ENCODE results near the gene IGSF3. TPM values are rescaled to one million over a fixed set of nuclear protein-coding genes. Genes with fewer than 3 reads are reported as not detected.

Gene IGSF3
- total RNA-seq, 1 experiment from 2014 or later, result 3.5 TPM

DNA sequence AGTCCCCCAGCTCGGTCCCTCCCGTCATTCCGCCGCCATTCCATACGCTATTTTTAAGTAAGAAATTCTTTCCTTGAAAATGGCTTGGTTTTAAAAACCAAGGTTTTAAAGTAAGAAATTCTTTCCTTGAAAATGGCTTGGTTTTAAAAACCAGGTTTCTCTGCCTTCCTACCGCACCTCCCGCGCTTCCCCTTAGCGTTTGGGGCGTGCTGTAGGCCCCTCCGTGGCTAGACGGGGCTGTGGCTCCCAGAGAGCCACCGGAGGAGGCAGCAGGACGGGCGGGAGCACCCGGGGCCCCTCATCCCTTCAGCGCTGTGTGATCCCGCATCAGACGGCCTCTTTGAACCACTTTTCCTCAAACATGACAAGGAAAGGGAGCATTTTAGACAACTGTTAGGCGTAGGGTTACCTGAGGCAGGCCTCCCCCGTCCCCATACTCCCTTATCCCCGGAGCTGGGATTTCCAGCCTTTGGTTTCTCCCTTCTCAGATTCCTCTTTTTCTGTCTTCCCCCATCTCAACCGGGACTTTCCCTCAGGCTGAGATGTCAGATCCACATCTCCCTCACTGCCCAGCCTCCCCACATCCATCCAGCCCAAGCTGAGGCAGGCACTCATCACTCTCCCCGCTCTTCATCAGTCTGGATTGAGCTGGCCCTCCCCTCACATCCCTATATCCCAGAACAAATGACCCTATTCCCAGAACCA lies 96.2 kb downstream of the IGSF3 start:
- H3K4me3 Mint-ChIP-seq (ENCODE audit: unreplicated experiment), result peak overlapping the region; percentile 69
- ChIA-PET CTCF (interaction anchor here (0.5 to 4.0 kb wide), 7 partner anchors 25 to 542 kb away, joined by 3 to 27 read pairs (median 4); no protein-coding TSS in a partner anchor), POLR2A (interaction anchor here (0.7 to 5.0 kb wide), 7 partner anchors 14 to 489 kb away, joined by 3 to 37 read pairs (median 4); partner anchors contain the start of gene TTF2)
- peaks cover 12% of the 10 kb centered on the region for H3K36me3 Mint-ChIP-seq (ENCODE audit: insufficient read depth, unreplicated experiment)
- BruUV-seq (replicated peaks), result no TSS peak
- intact Hi-C loops (cut with micrococcal nuclease), result loop anchor here (1.0 to 10.0 kb wide), 7 partner anchors 15 to 437 kb away; no protein-coding TSS in a partner anchor
- TF ChIP-seq, protein P1, sequence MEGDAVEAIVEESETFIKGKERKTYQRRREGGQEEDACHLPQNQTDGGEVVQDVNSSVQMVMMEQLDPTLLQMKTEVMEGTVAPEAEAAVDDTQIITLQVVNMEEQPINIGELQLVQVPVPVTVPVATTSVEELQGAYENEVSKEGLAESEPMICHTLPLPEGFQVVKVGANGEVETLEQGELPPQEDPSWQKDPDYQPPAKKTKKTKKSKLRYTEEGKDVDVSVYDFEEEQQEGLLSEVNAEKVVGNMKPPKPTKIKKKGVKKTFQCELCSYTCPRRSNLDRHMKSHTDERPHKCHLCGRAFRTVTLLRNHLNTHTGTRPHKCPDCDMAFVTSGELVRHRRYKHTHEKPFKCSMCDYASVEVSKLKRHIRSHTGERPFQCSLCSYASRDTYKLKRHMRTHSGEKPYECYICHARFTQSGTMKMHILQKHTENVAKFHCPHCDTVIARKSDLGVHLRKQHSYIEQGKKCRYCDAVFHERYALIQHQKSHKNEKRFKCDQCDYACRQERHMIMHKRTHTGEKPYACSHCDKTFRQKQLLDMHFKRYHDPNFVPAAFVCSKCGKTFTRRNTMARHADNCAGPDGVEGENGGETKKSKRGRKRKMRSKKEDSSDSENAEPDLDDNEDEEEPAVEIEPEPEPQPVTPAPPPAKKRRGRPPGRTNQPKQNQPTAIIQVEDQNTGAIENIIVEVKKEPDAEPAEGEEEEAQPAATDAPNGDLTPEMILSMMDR (IDR thresholded peaks at IDR 0.05; ENCODE audit: unreplicated experiment), result no peak
- H3K9me3 Mint-ChIP-seq (ENCODE audit: unreplicated experiment), result no peaks in the 10 kb centered on the region
- H3K4me1 Mint-ChIP-seq (ENCODE audit: insufficient read depth, unreplicated experiment), result peaks cover 24% of the 10 kb centered on the region
- H3K27ac Mint-ChIP-seq (ENCODE audit: low read depth, unreplicated experiment), result peak overlapping the region; percentile 91
- no peak for DNase-seq (ENCODE audit: unreplicated experiment)
- no peaks in the 10 kb centered on the region for H3K27me3 Mint-ChIP-seq (ENCODE audit: insufficient read depth, unreplicated experiment)

DNA sequence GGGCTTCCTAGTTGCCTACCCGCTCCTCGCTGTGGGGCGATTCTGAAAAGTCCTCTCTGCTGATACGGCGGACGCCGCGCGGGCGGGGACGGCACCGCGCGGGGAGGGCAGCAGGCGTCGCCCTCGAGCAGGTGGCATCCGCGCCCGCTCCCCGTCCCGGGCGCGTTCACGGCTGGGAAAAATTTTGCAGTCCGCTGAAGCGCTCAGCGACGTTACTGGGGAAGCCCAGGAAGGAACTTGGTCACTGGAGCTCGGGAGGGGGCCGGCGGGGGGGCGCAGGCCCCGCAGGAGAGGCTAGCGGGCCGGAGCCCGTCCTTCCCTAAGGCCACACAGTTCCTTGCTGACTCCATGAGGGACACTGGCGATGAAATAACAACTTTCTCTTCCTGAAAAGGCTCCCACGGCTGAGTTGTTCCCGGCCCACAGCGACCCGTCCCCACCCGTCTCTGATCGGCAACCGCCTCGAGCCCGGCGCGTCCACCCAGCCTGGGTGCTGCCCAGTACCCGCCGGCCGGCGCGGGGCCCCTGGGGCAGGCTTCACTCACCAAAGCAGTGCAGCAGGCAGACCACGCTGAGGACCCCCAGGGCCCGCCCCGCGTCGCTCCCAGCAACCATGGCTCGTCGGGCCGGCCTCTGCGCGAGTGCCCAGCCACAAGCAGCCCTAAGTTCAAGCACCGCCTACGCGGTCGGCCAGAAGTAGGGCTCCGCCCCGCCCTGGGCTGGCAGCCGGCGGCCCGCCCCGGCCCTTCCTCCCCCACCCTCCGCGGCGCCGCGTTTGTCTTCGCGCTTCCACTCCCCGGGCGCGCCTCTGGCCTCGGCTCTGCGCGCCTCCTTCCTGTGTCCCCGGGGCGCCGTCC lies 96.9 kb downstream of the IGSF3 start, which contains the start of gene CD58:
Gene CD58 (minus strand): TSS at position 669 of the 857 bp plus-strand sequence. CDS start 54 bp downstream, at position 615.
- Mint-ChIP-seq H3K4me1 (ENCODE audit: insufficient read depth, unreplicated experiment) (peaks cover 30% of the 10 kb centered on the region), H3K36me3 (ENCODE audit: insufficient read depth, unreplicated experiment) (peaks cover 14% of the 10 kb centered on the region), H3K27ac (ENCODE audit: low read depth, unreplicated experiment) (peak within 1 kb of the TSS; percentile 91), H3K9me3 (ENCODE audit: unreplicated experiment) (no peaks in the 10 kb centered on the region), H3K27me3 (ENCODE audit: insufficient read depth, unreplicated experiment) (no peaks in the 10 kb centered on the region), H3K4me3 (ENCODE audit: unreplicated experiment) (peak within 1 kb of the TSS; percentile 69)
- intact Hi-C loops (cut with micrococcal nuclease), result loop anchor here (1.0 to 10.0 kb wide), 7 partner anchors 14 to 436 kb away; no protein-coding TSS in a partner anchor
- BruUV-seq (replicated peaks), result no TSS peak
- CTCF ChIA-PET, result interaction anchor here (0.7 to 1.9 kb wide), 4 partner anchors 70 to 504 kb away, joined by 3 to 5 read pairs (median 4); no protein-coding TSS in a partner anchor
- DNase-seq (ENCODE audit: unreplicated experiment), result peak; percentile 86
- TF ChIP-seq, protein P1 (IDR thresholded peaks at IDR 0.05; ENCODE audit: unreplicated experiment), result peak; percentile 74
- POLR2A ChIA-PET, result interaction anchor here (0.6 to 5.0 kb wide), 10 partner anchors 14 to 490 kb away, joined by 3 to 37 read pairs (median 4); partner anchors contain the start of gene TTF2

DNA sequence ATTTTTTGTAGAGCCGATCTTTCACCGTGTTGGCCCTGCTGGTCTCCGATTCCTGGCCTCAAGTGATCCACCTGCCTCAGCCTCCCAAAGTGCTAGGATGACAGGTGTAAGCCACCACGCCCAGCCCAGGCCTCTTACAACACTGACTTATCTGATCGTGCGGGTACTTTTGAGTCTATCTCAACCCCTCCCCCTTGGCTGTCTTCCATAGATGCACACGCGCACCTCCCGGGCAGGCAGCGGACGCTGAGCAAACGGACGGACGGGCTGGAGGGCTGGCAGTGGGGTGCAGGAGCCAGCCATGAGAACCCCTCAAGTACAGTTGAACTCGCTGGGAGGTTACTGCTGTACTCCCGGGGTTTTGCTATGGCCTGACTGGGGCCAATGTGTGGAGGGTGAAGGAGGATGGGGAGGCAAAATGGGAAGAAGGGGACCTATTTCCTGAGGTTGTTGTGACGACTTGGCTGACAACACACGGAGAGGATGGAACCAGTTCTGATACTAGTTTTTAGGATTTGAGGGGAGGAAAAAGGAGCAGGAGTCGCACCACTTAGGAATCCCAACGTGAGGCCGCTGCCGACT lies 97.7 kb downstream of the IGSF3 start:
- H3K4me1 Mint-ChIP-seq (ENCODE audit: insufficient read depth, unreplicated experiment), result peaks cover 36% of the 10 kb centered on the region
- ChIA-PET POLR2A (interaction anchor here (1.0 to 5.0 kb wide), 6 partner anchors 13 to 491 kb away, joined by 3 to 37 read pairs (median 5); partner anchors contain the start of gene TTF2), CTCF (interaction anchor here (1.1 to 1.9 kb wide), 5 partner anchors 13 to 559 kb away, joined by 3 to 8 read pairs (median 4); no protein-coding TSS in a partner anchor)
- DNase-seq (ENCODE audit: unreplicated experiment), result peak; percentile 64
- intact Hi-C loops (cut with micrococcal nuclease), result loop anchor here (2.0 to 10.0 kb wide), 6 partner anchors 61 to 435 kb away; no protein-coding TSS in a partner anchor
- no TSS peak for BruUV-seq (replicated peaks)
- H3K4me3 Mint-ChIP-seq (ENCODE audit: unreplicated experiment), result peak overlapping the region; percentile 69
- no peaks in the 10 kb centered on the region for H3K9me3 Mint-ChIP-seq (ENCODE audit: unreplicated experiment)
- TF ChIP-seq, protein P1 (IDR thresholded peaks at IDR 0.05; ENCODE audit: unreplicated experiment), result no peak
- H3K27me3 Mint-ChIP-seq (ENCODE audit: insufficient read depth, unreplicated experiment), result no peaks in the 10 kb centered on the region
- peak overlapping the region; percentile 7 for H3K27ac Mint-ChIP-seq (ENCODE audit: low read depth, unreplicated experiment)
- H3K36me3 Mint-ChIP-seq (ENCODE audit: insufficient read depth, unreplicated experiment), result peaks cover 12% of the 10 kb centered on the region

Data from MCF 10A (cell line).